Upper lobe of left lung (tissue), 4 donors: ENCODE measurements around the gene TEX22.

Experiments
- CTCF ChIP-seq, 6 experiments: fragments of 450-650 bp in 4 of 6; fragments of 200-600 bp in 2 of 6; sonication (generic) in 2 of 6; IDR thresholded peaks; one replicate each; pipeline ENCODE4 v1.5.1; 2016 to 2019; ENCODE audit warnings: antibody characterized with exemption in 6 of 6
- POLR2AphosphoS5 ChIP-seq, 2 donors: sonication (generic); formaldehyde crosslinking; IDR thresholded peaks; one replicate each; pipeline ENCODE4 v1.5.1; 2017; ENCODE audit warnings: antibody characterized with exemption in 2 of 2

- no peak for TF ChIP-seq POLR2AphosphoS5 (IDR thresholded peaks at IDR 0.05)
- TF ChIP-seq CTCF (IDR thresholded peaks at IDR 0.05): no peak
Observed at GRCh38 chr14:105422695-105423487, 24.6 kb downstream of the TEX22 start.
